HEK293 (cell line): ENCODE measurements around the gene ABCA12.

ENCODE experiments used
- CTCF ChIA-PET: fragments of 350-600 bp; formaldehyde crosslinking; extraction: SDS; loops from one replicate; lab custom pipeline; 2021; ENCODE audit warnings: antibody characterized with exemption; lab: Yijun Ruan, JAX
- POLR2A ChIA-PET: fragments of 300-600 bp; formaldehyde crosslinking; extraction: SDS; loops from one replicate; lab custom pipeline; 2020; ENCODE audit warnings: antibody characterized with exemption, inconsistent platforms; lab: Yijun Ruan, JAX
- H3K27ac ChIP-seq: fragments of 200-500 bp; sonication (Bioruptor generic); 2 replicates; pipeline ENCODE4 v1.5.1; 2014; ENCODE audit warnings: low read depth, low read length, control low read depth, inconsistent platforms; ENCODE audit errors: extremely low read depth
- H3K36me3 ChIP-seq, 2 experiments: fragments of 200-500 bp in 1 of 2; sonication (Bioruptor generic) in 1 of 2; 1 replicate in 1 of 2; 2 replicates in 1 of 2; pipeline ENCODE4 v1.5.1; 2014 to 2017; ENCODE audit warnings: inconsistent platforms in 2 of 2, low read length in 2 of 2; ENCODE audit not compliant: control insufficient read depth in 2 of 2, insufficient read depth in 1 of 2
- H3K4me1 ChIP-seq: fragments of 200-500 bp; sonication (Bioruptor generic); 2 replicates; pipeline ENCODE4 v1.5.1; 2014; ENCODE audit warnings: mild to moderate bottlenecking, low read length, inconsistent platforms; ENCODE audit not compliant: control insufficient read depth, insufficient read depth
- H3K4me3 ChIP-seq: 2 replicates; pipeline ENCODE4 v1.5.1; 2011; ENCODE audit warnings: low read depth, mild to moderate bottlenecking, control low read depth, low read length, moderate library complexity
- H3K9me3 ChIP-seq: fragments of 200-500 bp; sonication (Bioruptor generic); 2 replicates; pipeline ENCODE4 v1.5.1; 2014; ENCODE audit warnings: low read depth, low read length, inconsistent platforms; ENCODE audit not compliant: control insufficient read depth, insufficient read depth
- CTCF ChIP-seq: fragments of 450-650 bp; formaldehyde crosslinking; IDR thresholded peaks from 2 replicates; pipeline ENCODE4 v1.5.1; 2016; ENCODE audit warnings: missing biosample characterization, missing genetic modification characterization
- INSM2 ChIP-seq: fragments of 450-650 bp; formaldehyde crosslinking; IDR thresholded peaks from 2 replicates; pipeline ENCODE4 v1.5.1; 2016; ENCODE audit warnings: missing biosample characterization, missing genetic modification characterization
- KLF1 ChIP-seq: fragments of 450-650 bp; formaldehyde crosslinking; IDR thresholded peaks from 2 replicates; pipeline ENCODE4 v1.5.1; 2016; ENCODE audit warnings: missing biosample characterization, missing genetic modification characterization
- MYNN ChIP-seq: fragments of 450-650 bp; formaldehyde crosslinking; IDR thresholded peaks from 2 replicates; pipeline ENCODE4 v1.5.1; 2016; ENCODE audit warnings: missing biosample characterization, missing genetic modification characterization, borderline replicate concordance
- PRDM2 ChIP-seq: fragments of 450-650 bp; formaldehyde crosslinking; IDR thresholded peaks from 2 replicates; pipeline ENCODE4 v1.5.1; 2016; ENCODE audit warnings: missing biosample characterization, missing genetic modification characterization, borderline replicate concordance
- ZBTB49 ChIP-seq: fragments of 450-650 bp; formaldehyde crosslinking; IDR thresholded peaks from 2 replicates; pipeline ENCODE4 v1.5.1; 2016; ENCODE audit warnings: missing biosample characterization, missing genetic modification characterization, low read depth
- ZBTB6 ChIP-seq: fragments of 450-650 bp; formaldehyde crosslinking; IDR thresholded peaks from 2 replicates; pipeline ENCODE4 v1.5.1; 2017; ENCODE audit warnings: missing biosample characterization, missing genetic modification characterization
- ZNF132 ChIP-seq: fragments of 450-650 bp; formaldehyde crosslinking; IDR thresholded peaks from 2 replicates; pipeline ENCODE4 v1.5.1; 2017; ENCODE audit warnings: missing biosample characterization, missing genetic modification characterization, borderline replicate concordance
- ZNF140 ChIP-seq: fragments of 450-650 bp; formaldehyde crosslinking; IDR thresholded peaks from 2 replicates; pipeline ENCODE4 v1.5.1; 2016; ENCODE audit warnings: missing biosample characterization, missing genetic modification characterization
- ZNF211 ChIP-seq: fragments of 450-650 bp; formaldehyde crosslinking; IDR thresholded peaks from 2 replicates; pipeline ENCODE4 v1.5.1; 2016; ENCODE audit warnings: low read depth, missing biosample characterization, missing genetic modification characterization
- ZNF23 ChIP-seq: fragments of 450-650 bp; formaldehyde crosslinking; IDR thresholded peaks from 2 replicates; pipeline ENCODE4 v1.5.1; 2016; ENCODE audit warnings: missing biosample characterization, missing genetic modification characterization, borderline replicate concordance
- ZNF354C ChIP-seq: fragments of 450-650 bp; formaldehyde crosslinking; IDR thresholded peaks from 2 replicates; pipeline ENCODE4 v1.5.1; 2016; ENCODE audit warnings: missing biosample characterization, missing genetic modification characterization, low read depth, borderline replicate concordance
- ZNF391 ChIP-seq: fragments of 450-650 bp; formaldehyde crosslinking; IDR thresholded peaks from 2 replicates; pipeline ENCODE4 v1.5.1; 2016; ENCODE audit warnings: low read depth, missing biosample characterization, missing genetic modification characterization, borderline replicate concordance
- ZNF426 ChIP-seq: fragments of 450-650 bp; formaldehyde crosslinking; IDR thresholded peaks from 2 replicates; pipeline ENCODE4 v1.5.1; 2017; ENCODE audit warnings: missing biosample characterization, missing genetic modification characterization, mild to moderate bottlenecking, inconsistent platforms, moderate library complexity
- ZNF48 ChIP-seq: fragments of 450-650 bp; formaldehyde crosslinking; IDR thresholded peaks from 2 replicates; pipeline ENCODE4 v1.5.1; 2016; ENCODE audit warnings: missing biosample characterization, missing genetic modification characterization
- ZNF580 ChIP-seq: fragments of 450-650 bp; formaldehyde crosslinking; IDR thresholded peaks from 2 replicates; pipeline ENCODE4 v1.5.1; 2016; ENCODE audit warnings: missing biosample characterization, missing genetic modification characterization
- ZNF664 ChIP-seq: fragments of 450-650 bp; formaldehyde crosslinking; IDR thresholded peaks from 2 replicates; pipeline ENCODE4 v1.5.1; 2016; ENCODE audit warnings: missing biosample characterization, missing genetic modification characterization
- ZNF777 ChIP-seq: fragments of 450-650 bp; formaldehyde crosslinking; IDR thresholded peaks from 2 replicates; pipeline ENCODE4 v1.5.1; 2017; ENCODE audit warnings: missing biosample characterization, missing genetic modification characterization, borderline replicate concordance
- ZNF843 ChIP-seq: fragments of 450-650 bp; formaldehyde crosslinking; IDR thresholded peaks from 2 replicates; pipeline ENCODE4 v1.5.1; 2016; ENCODE audit warnings: missing biosample characterization, missing genetic modification characterization
- ZSCAN18 ChIP-seq: fragments of 450-650 bp; formaldehyde crosslinking; IDR thresholded peaks from 2 replicates; pipeline ENCODE4 v1.5.1; 2016; ENCODE audit warnings: missing biosample characterization, missing genetic modification characterization

Gene ABCA12

GRCh38 chr2:214904634-214905033 lies 233.8 kb downstream of the ABCA12 start:
- Histone ChIP-seq H3K4me3 (no peak overlapping the region), H3K27ac (no peak overlapping the region), H3K9me3 (no peaks in the 10 kb centered on the region), H3K36me3 (no peaks in the 10 kb centered on the region), H3K4me1 (0 out of 2 replicates have a peak, but pooled peaks cover 2% of the 10 kb centered on the region)
- POLR2A ChIA-PET, result no interaction called here
- CTCF ChIA-PET, result no interaction called here
- no peak for TF ChIP-seq ZSCAN18 (tag by site-specific recombination)
- TF ChIP-seq ZNF132 (tag by site-specific recombination), result no peak
- no peak for TF ChIP-seq ZNF140 (tag by site-specific recombination)
- no peak for TF ChIP-seq ZNF843 (tag by site-specific recombination)
- TF ChIP-seq PRDM2 (tag by site-specific recombination), result no peak
- no peak for TF ChIP-seq ZBTB6
- no peak for TF ChIP-seq ZNF211 (tag by site-specific recombination)
- no peak for TF ChIP-seq ZNF48 (tag by site-specific recombination)
- no peak for TF ChIP-seq ZNF580 (tag by site-specific recombination)
- TF ChIP-seq INSM2, result no peak
- TF ChIP-seq ZBTB49, result no peak
- no peak for TF ChIP-seq KLF1 (tag by site-specific recombination)
- no peak for TF ChIP-seq ZNF354C (tag by site-specific recombination)
- TF ChIP-seq ZNF777 (tag by site-specific recombination), result no peak
- no peak for TF ChIP-seq ZNF426 (tag by site-specific recombination)
- no peak for TF ChIP-seq CTCF (tag by site-specific recombination)
- TF ChIP-seq ZNF23, result no peak
- TF ChIP-seq MYNN (tag by site-specific recombination), result no peak
- TF ChIP-seq ZNF391 (tag by site-specific recombination), result no peak
- no peak for TF ChIP-seq ZNF664 (tag by site-specific recombination)
